HG02852 (cell line): Measurements from ENCODE around the gene FBXL17.
"Not testable (repeated sequence)": the region's sequence is repeated elsewhere in the genome, so short reads cannot be mapped to it uniquely, and the experiment has no call there.

Source experiments
- ATAC-seq: cut with Tn5 transposase; IDR thresholded peaks from one replicate; pipeline ENCODE4 v1.9.1; 2021; ENCODE audit warnings: mild to moderate bottlenecking, moderate library complexity; ENCODE audit not compliant: unreplicated experiment

FBXL17 gene

GRCh38 chr5:108381954-108382783 lies at the start of gene FBXL17:
TSS of gene FBXL17 (minus strand) at chr5:108382098.
- ATAC-seq = peak; percentile 71

DNA sequence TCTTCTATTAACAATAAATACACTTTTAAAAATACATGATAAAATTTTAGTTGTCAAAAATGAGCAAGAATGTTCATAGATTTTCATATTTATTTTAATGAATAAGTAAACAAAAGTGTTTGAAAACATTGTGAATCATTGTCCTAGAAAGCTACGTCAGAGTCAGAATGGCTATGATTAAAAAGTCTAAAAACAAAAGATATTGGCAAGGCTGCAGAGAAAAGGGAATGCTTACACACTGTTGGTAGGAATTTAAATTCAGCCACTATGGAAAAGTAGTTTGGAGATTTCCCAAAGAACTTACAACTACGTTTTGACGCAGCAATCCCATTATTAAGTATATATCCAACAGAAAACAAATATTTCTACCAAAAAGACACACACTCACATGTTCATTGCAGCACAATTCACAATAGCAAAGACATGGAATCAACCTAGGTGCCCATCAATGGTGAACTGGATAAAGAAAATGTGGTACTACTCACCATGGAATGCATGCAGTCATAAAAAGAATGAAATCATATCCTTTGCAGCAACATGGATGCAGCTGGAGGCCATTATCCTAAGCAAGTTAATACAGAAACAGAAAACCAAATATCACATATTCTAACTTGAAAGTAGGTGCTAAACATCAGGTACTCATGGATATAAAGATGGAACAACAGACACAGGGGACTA lies 49.2 kb upstream of the FBXL17 start:
- no peak for ATAC-seq

- ATAC-seq = no peak
These were observed 39.8 kb upstream of the FBXL17 start for GRCh38 chr5:108421713-108422112.

DNA sequence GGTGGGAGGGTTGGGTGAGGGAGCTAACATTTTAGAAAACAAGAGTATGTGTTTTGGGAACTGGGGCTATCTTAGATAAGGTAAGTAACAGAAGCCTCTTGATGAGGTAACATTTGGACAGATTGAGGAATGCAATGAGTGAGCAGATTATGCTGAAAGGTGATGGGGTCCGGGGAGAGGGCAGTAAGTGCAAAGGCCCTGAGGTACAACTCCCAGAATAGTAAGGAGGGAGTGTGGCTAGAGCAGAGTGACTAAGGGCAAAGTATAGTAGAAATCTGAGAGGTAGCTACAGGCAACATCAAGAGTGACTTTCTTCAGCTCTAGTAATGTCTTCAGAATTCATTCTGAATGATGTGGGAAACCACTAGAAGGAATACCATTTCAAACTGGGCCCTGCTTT lies 38.9 kb upstream of the FBXL17 start:
- ATAC-seq = no peak

- ATAC-seq = no peak
These were observed 38.3 kb upstream of the FBXL17 start for GRCh38 chr5:108420158-108420557.

GRCh38 chr5:108418197-108418596 lies 36.3 kb upstream of the FBXL17 start:
- no peak for ATAC-seq

DNA sequence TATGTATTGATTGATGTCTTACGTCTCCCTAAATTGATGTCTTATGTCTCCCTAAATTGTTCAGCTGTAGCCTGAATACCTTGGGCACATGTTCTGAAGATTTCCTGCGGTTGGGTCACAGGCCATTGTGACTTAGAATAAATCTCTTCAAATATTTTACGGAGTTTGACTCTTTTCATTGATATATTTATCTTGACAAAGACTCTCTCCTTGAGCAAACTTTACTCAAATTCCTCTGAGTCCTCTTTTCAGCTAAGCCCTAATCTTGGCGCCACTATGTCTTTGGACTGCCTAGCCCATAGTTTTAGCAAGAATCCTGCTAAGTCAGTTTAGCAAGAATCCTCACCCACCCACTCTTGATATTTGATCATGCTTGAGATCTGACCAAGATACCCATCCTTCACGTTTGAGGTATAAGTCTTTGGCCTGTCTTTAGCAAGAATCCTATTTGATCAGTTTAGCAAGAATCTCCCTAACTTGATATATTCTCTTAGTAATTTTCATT lies 35.3 kb upstream of the FBXL17 start:
- ATAC-seq = no peak

GRCh38 chr5:108415726-108416125 lies 33.8 kb upstream of the FBXL17 start:
- ATAC-seq = no peak

DNA sequence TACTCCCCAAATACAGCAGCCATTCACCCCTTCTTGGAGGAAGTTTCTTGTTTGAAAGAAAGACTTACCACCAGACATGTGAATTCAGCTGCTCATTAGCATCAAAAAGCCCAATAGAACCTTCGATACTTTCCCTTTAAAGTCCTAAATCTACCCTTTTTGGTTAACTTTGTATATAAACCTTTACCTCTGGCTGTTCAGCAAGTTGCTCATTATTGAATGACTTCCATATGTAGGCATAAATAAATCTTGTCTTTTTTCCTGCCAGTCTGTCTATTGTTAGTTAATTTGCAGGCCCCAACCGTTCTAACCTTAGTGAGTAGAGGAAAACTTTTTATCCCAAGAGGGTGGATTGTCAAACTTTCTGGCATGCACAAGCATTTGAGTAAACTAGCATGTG lies 27.9 kb upstream of the FBXL17 start:
- ATAC-seq = no peak

DNA sequence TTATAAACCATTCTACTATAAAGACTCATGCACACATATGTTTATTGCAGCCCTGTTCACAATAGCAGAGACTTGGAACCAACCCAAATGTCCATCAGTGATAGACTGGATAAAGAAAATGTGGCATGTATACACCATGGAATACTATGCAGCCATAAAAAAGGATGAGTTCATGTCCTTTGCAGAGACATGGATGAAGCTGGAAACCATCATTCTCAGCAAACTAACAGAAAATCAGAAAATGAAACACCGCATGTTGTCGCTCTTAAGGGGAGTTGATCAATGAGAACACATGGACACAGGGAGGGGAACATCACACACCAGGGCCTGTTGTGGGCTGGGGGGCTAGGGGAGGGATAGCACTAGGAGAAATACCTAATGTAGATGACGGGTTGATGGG lies 23.3 kb upstream of the FBXL17 start:
- not testable (repeated sequence) for ATAC-seq

DNA sequence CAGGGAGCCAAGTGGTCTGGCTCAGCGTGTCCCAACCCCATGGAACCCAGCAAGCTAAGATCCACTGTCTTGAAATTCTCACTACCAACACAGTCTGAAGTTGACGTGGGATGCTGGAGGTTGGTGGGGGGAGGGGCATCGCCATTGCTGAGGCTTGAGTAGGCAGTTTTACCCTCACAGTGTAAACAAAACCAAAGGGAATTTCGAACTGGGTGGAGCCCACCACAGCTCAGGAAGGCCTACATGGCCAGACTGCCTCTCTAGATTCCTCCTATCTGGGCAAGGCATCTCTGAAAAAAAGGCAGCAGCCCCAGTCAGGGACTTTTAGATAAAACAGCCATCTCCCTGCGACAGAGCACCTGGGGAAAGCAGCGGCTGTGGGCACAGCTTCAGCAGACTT lies 17.1 kb upstream of the FBXL17 start:
- no peak for ATAC-seq

DNA sequence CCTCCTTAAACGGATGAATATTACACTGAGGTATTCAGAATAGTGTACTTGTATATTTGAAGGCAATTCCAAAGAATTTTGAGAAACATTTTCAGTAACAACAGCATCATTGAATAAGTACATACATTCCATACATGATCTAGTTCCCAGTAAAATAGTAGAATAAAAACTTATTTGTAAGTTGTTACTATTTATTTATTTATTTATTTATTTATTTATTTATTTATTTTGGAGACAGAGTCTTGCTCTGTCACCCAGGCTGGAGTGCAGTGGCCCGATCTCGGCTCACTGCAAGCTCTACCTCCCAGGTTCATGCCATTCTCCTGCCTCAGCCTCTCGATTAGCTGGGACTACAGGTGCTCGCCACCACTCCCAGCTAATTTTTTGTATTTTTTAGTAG lies 14.9 kb upstream of the FBXL17 start:
- not testable (repeated sequence) for ATAC-seq

DNA sequence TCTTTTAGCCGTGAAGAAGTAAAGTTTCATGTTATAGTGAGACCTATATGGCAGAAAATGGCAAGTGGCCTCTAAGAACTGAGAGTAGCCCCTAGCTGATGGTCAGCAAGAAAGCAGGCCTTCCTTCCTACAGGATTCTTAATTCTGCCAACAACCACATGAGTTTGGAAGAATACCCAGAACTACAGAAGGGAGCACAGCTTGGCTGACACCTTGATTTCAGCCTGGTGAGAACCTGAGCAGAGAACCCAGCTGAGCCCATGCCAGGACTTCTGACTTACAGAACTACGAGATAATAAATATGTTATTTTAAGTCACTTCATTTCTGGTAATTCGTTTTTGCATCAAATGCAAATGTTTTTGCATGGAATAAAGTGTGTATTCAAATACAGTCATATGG lies 5.9 kb upstream of the FBXL17 start:
- no peak for ATAC-seq

GRCh38 chr5:108386345-108387061 lies 4.6 kb upstream of the FBXL17 start:
- no peak for ATAC-seq

DNA sequence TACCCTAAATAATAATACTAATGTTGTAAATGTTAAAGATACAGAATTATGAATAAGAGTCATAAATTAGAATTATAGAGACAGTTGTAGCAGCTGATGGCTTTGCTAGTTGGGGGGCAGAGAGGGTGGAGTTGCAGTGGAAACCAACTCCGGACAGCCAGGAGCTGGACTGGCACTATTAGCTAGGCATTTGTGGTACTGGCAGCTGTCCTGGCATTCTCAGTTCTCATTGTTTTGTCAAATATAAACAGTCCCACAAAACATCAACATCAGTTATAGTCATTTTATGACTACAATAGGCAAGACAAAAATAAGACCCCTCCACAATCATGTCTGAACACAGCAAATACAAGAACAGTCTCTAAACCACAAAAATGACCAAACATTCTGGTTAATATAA lies 2.8 kb upstream of the FBXL17 start:
- ATAC-seq = no peak

- no peak for ATAC-seq
These were observed 959 bp upstream of the FBXL17 start for GRCh38 chr5:108382784-108383330.

DNA sequence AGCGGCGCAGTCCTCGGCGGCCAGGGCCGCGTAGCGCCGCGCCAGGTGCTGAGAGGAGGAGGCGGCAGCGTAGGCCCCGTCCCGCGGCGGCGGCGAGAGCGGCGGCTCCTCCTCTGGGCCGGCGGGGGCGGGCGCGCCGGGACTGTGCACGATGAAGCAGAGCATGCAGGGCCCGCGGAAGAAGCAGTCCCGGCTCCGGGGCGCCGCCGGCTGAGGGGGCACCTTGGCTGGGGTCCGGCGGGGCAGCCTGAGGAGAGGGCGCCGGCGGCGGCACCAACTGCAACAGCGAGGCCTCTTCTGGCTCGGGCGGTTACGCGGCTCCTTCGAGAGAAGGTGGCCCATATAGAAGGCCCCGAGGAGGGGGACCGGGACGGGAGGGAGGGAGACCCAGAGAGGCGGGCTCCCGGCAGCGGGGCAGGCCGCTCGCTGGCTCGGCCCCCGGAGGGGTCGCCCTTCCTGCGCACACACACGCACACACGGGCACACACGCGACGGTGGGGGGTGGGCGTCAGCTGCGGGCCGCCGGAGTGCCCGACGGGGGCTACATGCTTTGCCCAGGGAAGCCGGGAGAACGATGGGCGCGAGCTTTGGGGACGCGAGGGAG lies 446 bp downstream of the FBXL17 start:
- ATAC-seq = peak; percentile 50

DNA sequence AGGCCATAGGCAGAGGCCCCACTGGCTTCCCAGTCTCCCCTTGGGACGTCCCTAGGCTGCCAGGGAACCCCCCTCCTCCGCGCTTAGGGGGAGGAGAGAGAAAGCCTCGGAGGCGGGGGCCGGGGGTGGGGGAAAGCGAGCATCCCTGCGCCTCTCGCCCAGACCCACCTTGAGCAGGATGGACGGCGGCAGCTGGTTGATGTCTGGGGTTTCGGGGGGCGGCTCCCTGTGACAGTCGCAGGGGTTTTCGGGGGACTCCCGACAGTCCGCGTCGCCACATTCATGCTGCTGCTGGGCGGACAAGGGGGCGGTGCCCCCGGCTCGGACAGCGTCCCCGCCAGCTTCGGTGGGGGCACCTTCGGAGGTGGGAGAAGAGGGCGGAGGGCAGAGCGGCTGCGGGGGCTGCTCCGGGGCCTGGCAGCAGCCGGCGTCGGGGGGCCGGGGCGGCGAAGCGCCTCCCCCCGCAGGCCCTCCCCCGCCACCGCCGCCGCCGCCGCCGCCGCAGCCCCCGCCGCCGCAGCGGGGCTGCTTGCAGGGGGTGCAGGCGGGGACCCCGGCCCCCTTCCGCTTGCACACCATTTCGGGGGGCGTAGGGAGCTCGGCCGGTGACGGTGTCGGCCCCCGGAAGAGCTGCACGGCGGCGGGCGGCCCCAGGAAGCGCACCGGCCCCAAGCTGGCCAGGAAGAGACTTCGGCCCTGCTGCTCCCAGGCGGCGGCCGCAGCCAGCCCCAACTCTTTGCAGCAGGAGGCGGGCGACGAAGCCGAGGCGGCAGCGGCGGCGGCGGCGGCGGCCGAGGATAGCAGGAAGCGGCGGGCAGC lies 1.2 kb downstream of the FBXL17 start:
- ATAC-seq = peak; percentile 34

- no peak for ATAC-seq
These were observed 2.0 kb downstream of the FBXL17 start for GRCh38 chr5:108379722-108380530.
